Amniotic epithelial cell (primary cell): ENCODE data around the gene PIGQ.

Experiments
- DNase-seq: peaks from one replicate; pipeline ENCODE4 v3.0.0-alpha.2; 2010; ENCODE audit warnings: low read depth

Gene PIGQ

DNA sequence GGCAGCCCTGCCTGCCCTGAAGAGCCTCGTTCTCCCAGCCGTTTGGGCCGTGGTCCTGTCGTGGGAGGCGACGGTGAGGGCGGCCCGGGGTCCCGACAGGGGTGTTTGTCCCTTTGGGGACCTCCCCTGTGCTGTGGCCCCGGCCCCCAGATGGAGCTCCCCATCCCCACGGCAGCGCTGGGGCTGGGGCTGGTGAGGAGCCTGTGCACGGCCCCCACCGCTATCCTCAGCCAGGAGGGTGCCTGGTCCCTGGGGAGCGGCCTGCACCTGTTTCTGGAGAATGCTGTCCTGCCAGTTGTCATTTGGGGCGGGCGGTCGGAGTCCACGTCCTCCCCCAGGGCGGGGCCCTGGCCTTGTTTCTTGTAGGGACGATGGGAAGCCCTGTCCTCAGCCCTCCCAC is 35.6 kb upstream of the PIGQ start:
- DNase-seq = no peak

DNA sequence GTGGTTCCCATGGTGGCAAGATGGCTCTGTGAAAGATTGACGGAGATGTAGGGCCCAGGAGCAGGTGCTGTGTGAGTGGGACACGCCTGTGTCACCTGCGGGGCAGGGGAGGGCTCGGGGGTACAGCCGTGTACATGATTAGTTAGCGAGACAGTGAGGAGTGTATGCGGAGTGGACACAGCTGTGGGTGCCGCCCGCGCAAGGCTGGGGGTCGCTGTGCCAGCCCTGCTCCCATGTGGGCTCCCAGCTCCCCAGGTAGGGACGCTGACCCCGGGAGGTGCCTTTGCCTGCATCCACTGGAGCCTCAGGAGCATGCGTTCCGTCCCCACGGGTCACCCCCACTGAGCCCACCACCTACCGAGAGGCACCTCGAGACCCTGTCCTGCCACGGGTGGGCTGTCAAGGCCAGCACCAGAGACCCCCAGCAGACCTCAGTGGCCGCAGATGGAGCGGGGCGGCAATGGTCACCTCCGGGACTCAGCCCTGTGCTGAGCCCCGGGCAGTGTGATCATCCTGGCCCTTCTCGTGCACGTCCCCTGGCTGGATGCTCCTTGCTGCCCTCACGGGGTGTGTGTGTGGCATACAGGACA is 34.8 kb upstream of the PIGQ start:
- no peak for DNase-seq

GRCh38 chr16:535446-536405 is 34.0 kb upstream of the PIGQ start:
- peak; percentile 27 for DNase-seq

DNA sequence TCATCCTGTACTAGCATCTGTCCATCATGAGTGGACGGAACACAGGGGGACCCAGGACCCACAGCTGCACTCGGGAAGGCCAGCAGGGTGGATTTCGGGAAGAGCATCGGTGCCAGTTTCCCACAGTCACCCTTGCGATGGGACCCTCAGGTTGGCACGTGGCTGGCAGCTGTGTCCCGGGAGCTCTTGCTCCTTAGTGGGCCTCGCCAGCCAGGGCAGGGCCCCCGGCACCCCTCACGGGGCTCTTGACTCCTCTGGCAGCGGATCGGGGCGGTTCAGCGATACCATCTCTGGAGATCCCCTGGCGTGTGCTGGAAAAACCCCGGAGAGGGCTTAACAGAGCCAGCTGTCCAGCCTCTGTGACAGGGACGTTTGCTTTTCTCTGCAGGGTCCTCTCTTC is 33.0 kb upstream of the PIGQ start:
- no peak for DNase-seq

DNA sequence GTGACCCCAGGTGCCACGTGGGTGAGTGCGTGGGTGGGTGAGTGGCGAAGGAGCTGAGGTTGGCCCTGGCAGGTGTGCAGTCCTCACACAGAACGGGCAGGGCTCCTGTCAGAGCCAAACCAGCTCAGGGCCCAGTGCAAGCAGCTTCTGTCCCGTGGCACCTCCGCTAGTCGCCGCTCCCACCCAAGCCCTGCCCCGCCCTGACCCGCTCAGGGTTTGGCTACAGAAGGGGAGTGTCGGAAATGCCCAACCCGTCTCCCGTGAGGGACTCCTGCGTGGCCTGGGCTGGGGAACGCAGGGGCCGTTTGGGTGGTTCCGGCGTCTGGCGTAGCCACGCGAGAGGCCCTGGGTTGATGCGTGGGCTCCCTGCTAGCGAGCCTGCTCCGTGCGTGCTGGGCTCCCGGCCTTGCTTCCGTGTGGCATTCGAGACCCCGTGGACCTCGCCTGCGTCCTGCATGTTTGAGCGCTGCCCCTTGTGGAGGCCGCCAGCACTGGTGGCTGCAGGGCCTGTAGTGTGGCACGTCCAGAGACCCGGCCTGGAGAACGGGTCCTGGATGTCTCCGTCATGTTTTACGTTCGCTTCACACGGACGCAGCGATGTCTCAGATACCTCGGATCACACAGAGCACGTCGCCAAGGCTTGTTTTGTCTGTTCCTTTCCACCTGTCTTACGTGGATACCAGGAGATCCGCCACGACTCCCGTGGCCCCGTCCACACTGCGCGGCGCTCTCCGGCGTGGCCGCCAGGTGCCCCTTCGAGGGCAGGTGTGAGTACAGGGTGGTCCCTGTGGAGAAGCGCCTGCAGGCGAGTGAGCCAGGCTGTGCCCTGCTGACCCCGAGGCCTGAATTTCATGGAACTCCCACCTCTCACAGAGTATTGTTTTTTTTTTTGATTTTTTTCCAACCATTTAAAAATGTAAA is 32.1 kb upstream of the PIGQ start:
- DNase-seq = no peak

GRCh38 chr16:539901-540530 is 29.8 kb upstream of the PIGQ start:
- DNase-seq = peak; percentile 12

DNA sequence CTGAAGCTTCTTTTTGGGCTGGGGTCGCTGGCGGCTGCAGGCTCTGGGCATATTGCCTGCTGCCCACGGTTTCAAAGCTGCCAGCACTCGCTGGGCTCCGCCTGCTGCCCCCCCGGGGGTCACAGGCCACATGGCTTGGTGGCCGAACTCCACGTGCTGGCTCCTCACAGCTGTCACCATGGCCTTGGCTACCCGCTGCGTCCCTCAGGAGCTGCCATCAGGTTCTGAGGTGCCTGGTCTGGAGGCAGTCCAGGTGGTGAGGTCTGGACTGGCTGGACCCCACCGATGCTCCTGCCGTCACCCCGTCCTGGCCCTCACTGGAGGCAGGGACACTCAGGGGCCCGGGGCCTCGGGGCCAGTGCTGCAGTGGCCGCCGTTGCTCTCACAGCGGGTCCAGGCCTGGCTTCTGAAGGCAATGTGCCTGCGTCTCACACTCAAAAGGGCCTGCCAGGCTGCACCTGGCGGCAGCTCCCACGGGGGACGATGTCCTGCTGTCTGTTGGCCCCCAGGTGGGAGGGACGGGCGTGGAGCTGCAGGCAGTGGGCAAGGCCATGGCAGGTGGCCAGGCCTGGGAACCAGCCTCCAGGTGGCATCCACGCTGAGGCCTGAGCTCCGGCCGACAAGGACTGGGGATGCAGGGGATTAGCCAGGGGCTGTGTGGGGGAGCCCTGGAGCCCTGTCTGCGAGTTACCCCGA is 29.0 kb upstream of the PIGQ start:
- no peak for DNase-seq

- DNase-seq = no peak
Measured at GRCh38 chr16:543301-544164, 26.2 kb upstream of the PIGQ start.

- no peak for DNase-seq
Measured at GRCh38 chr16:544517-544916, 25.3 kb upstream of the PIGQ start.

- no peak for DNase-seq
Measured at GRCh38 chr16:546909-547770, 22.6 kb upstream of the PIGQ start.

DNA sequence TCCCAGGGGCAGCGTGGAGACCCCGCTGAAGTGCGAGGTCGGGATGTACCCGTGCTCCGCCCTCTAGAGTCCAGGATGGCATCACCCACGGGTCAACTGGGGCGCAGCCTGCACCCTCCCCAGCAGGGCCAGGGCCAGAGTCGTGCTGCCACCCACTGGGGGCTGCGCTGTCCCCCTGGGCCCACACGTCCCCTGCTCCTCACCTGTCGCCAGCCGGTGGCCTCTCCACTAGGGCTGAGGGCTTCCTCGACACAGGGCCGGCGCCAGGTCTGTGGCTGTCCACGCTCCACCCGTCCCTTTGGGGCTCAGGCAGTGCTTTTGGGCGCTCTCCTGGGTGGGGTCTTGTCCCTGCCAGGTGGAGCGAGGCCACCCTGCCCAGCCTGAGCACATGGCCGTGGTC is 21.2 kb upstream of the PIGQ start:
- DNase-seq = no peak

- no peak for DNase-seq
Measured at GRCh38 chr16:549544-550263, 20.1 kb upstream of the PIGQ start.

- DNase-seq = no peak
Measured at GRCh38 chr16:551210-551609, 18.6 kb upstream of the PIGQ start.

- no peak for DNase-seq
Measured at GRCh38 chr16:552171-552570, 17.6 kb upstream of the PIGQ start.

GRCh38 chr16:553601-554296 is 16.0 kb upstream of the PIGQ start:
- no peak for DNase-seq

- no peak for DNase-seq
Measured at GRCh38 chr16:554297-554621, 15.5 kb upstream of the PIGQ start.

- DNase-seq = peak; percentile 22
Measured at GRCh38 chr16:554640-555365, 15.0 kb upstream of the PIGQ start.
